Measurements from ENCODE around the gene SBSN. TPM values are rescaled to one million over a fixed set of nuclear protein-coding genes. Genes with fewer than 3 reads are reported as not detected.
A peak's percentile ranks its signal among the peaks of the same experiment; 100 is the strongest.

The SBSN gene
- polyA plus RNA-seq, 1 donor: 0.74 TPM

DNA sequence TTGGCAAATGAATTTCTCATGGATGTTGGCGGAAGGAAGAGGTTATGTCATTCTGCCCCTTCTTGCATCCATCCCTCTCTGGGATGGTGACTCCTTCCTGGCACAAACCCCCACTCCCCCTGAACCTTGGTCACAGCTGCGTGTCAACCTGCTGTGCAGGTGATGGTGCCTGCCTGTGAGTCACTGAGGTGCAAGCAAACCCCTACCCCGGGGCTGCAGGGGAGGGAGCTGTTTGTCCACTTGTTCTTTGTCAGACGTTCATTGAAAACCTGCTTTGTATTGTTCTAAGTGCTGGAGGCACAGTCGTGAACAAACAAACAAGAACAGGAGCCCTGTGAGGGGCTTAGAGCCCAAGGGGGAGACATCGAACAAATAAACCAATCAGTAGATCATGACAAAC is 3.2 kb upstream of the SBSN start:
- DNase-seq: no peak

GRCh38 chr19:35529241-35530218 is 1.4 kb upstream of the SBSN start:
- DNase-seq: no peak

DNA sequence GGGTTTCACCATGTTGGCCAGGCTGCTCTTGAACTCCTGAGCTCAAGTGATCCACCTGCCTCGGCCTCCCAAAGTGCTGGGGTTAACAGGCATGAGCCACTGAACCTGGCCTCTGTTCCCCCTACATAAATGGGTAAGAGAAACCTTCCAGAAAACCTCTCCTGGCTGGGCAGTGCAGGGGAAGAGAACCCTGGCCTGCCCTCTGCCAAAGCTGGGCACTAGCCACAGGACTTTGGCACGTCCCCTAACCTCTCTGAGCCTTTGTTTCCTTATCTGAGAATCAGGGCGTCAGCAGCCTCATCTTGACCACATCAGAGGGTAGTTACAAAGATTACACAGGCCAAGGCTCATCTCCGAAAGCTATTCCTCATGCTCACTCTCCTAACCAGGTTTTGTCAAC is 2.2 kb downstream of the SBSN start:
- no peak for DNase-seq

- DNase-seq: no peak
Observed at GRCh38 chr19:35524181-35524837, 3.8 kb downstream of the SBSN start.

GRCh38 chr19:35522745-35523327 is 5.3 kb downstream of the SBSN start:
- DNase-seq: no peak

DNA sequence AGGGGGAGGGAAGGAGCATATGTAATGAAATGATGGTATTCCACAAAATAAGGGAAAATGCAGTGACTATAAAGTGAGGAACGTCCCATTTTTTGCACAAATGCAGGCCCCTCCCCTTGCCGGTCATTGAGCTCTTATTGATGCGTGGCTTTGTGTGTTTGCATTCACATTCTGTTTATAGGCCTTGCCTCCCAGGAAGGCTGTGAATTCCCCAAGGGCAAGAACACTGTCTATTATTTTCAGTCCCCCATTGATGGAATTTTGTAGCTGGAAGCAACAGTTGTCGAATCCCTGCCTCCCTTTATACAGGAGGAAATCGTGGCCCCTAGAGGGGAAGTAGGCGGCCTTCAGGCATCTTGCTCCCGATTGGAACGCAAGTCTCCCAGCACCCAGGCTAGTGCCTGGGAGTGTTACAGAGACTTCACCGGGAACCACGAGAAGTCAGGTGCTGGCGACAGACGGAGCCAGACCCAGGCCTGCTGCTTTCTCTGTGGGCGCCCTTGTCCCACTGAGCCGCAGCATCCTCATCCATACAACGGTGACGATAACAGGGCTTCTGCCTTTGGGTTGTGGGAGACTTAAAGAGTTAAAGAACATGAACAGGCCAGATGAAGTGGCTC is 6.9 kb downstream of the SBSN start:
- no peak for DNase-seq

GRCh38 chr19:35519291-35519690 is 8.8 kb downstream of the SBSN start:
- DNase-seq: no peak

- DNase-seq: no peak
Observed at GRCh38 chr19:35518313-35518712, 9.8 kb downstream of the SBSN start.

DNA sequence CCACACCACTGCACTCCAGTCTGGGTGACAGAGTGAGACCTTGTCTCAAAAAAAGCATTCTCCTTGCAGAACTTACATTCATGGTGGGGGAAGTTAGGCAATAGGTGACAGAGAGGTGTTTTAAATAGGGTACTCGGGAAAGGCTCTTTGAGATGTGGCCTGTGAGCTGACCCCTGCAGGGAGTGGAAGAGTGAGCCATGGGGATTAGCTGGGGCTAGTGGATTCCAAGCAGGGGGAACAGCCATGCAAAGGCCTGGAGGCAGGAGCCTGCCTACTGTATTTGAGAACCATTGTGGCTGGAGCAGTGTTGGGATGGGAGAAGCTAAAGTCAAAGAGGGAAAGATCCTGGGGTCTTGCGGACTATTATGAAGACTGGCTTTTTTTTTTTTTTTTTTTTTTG is 10.8 kb downstream of the SBSN start:
- DNase-seq: no peak

- no peak for DNase-seq
Observed at GRCh38 chr19:35516310-35516709, 11.8 kb downstream of the SBSN start.

DNA sequence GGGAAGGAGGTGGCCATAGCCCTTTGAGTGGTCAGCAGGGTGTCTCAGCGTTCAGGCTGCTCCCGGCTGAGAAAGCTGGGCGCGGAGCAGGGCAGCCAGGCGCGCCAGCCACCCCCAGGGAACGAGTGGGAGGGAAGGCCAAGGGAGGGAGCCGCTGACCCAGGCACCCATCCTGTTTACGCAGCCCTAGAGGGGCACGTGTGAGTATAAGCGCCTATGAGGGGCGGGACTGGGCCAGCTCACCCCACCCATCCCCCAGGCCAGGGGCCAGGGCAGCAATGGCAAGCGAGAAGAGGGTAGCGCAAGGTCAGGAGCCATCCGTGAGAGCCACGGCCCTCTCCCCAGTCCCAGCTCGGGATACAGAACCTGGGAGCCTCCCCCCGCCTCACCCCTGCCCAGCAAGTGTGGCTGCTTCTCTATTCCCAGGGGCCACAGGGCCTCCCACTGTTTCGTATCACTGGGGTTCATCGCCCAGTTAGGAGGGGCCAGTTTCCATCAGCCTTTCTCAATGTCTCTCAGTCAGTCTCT is 13.8 kb downstream of the SBSN start:
- DNase-seq: no peak

GRCh38 chr19:35513628-35514281 is 14.4 kb downstream of the SBSN start, which contains the start of gene DMKN:
Gene DMKN (minus strand): TSS chr19:35513649. CDS start chr19:35513475, 174 bp downstream.
- DNase-seq: no peak

- DNase-seq: no peak
Observed at GRCh38 chr19:35512831-35513627, 15.1 kb downstream of the SBSN start.

- no peak for DNase-seq
Observed at GRCh38 chr19:35511337-35511736, 16.8 kb downstream of the SBSN start.

- DNase-seq: no peak
Observed at GRCh38 chr19:35510626-35510964, 17.5 kb downstream of the SBSN start.

- DNase-seq: peak; percentile 55
Observed at GRCh38 chr19:35509861-35510625, 18.1 kb downstream of the SBSN start.

GRCh38 chr19:35509018-35509652 is 19.0 kb downstream of the SBSN start:
- no peak for DNase-seq

DNA sequence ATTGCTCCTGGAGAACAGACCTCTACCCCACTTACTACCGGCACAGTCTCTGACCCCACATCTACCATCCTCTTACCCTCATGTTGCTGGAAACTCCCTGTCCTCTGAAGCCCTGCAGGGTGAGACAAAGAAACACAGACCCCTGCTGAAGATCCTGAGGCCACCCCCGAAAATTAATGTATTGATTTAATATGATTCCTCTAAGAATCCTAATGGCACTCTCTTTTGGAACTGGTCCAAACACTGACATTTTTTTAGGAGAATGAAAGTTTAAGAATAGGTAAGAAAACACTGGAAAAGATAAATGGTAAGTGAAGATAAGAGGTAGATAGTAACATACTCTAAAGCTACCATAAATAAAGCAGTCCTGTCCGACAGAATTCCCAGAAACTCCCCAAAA is 20.0 kb downstream of the SBSN start:
- DNase-seq: no peak

GRCh38 chr19:35507561-35507960 is 20.6 kb downstream of the SBSN start:
- DNase-seq: no peak

DNA sequence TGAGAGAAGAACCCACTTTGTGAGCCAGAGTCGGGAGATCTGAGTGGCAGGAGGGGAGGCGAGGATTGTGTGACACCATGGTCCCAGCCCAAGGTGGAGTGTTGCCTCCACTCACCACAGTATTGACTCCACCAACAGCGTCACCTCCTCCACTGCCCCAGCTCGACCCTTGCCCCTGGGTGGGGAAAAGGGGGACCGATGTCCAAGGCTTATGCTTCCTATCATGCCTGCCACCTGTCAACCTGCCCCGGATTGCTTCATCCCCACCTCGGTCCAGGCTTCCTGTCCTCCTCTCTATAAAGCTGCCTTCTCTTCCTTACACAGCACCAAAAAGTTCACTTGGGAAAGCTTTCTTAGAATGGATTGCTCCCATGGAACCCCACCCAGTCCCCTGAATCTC is 22.1 kb downstream of the SBSN start:
- DNase-seq: no peak

Data from hindlimb muscle (tissue), 1 donor.